Activated naive CD8-positive, alpha-beta T cell (primary cell): ENCODE data around the gene FLRT1.

Source experiments
- H3K27ac Mint-ChIP-seq: one replicate; pipeline ENCODE4 v1.8.0; 2021; ENCODE audit warnings: mixed read lengths
- H3K27me3 Mint-ChIP-seq: one replicate; pipeline ENCODE4 v1.8.0; 2021; ENCODE audit warnings: mixed read lengths
- H3K36me3 Mint-ChIP-seq: one replicate; pipeline ENCODE4 v1.8.0; 2021; ENCODE audit warnings: mixed read lengths
- H3K4me1 Mint-ChIP-seq: one replicate; pipeline ENCODE4 v1.8.0; 2021; ENCODE audit warnings: low read depth, mixed read lengths
- H3K4me3 Mint-ChIP-seq: one replicate; pipeline ENCODE4 v1.8.0; 2021; ENCODE audit warnings: mild to moderate bottlenecking, mixed read lengths
- H3K9me3 Mint-ChIP-seq: one replicate; pipeline ENCODE4 v1.8.0; 2021; ENCODE audit warnings: low read depth, mixed read lengths

FLRT1 gene

DNA sequence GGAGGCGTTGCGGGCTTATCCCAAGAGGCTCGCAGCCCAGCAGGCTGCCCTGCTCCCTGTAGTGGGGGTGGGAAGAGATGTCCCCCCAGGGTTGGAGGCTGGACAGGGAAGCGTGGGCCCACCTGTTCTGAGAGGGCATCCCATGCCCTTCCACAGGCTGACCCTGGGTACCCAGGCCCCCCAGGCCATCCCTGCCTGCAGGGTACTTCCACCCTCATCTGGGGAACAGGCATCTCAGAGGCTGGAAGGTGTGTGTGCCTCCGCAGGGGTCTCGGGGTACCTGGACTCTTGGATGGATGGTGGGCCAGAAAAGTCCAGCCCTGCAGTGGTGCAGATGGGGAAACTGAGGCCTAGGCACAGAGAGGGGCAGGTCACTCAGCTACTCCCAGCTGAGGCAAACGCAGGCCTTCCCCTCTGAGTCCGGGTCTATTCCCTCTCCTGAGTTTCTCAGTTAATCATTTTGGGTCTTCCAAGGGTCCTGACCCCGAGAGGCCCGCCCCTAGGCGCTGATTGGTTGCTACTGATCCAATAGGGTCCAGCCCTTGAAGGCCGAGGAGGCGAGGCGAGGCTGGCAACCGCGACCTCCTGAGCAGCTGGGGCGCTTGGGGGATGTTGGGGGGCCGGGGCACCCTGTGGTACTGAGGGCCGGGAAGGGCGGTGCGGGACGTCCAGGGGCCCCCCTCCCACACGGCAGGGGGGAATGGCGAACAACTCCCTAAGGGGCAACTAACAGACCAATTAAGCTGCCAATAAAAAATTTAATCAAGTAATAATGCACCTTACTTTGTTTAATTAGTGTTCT lies 23.8 kb downstream of the FLRT1 start:
- Mint-ChIP-seq H3K36me3 (no peaks in the 10 kb centered on the region), H3K4me1 (peaks cover 5% of the 10 kb centered on the region), H3K9me3 (no peaks in the 10 kb centered on the region), H3K4me3 (no peak overlapping the region), H3K27ac (no peak overlapping the region), H3K27me3 (peaks cover 1% of the 10 kb centered on the region)

DNA sequence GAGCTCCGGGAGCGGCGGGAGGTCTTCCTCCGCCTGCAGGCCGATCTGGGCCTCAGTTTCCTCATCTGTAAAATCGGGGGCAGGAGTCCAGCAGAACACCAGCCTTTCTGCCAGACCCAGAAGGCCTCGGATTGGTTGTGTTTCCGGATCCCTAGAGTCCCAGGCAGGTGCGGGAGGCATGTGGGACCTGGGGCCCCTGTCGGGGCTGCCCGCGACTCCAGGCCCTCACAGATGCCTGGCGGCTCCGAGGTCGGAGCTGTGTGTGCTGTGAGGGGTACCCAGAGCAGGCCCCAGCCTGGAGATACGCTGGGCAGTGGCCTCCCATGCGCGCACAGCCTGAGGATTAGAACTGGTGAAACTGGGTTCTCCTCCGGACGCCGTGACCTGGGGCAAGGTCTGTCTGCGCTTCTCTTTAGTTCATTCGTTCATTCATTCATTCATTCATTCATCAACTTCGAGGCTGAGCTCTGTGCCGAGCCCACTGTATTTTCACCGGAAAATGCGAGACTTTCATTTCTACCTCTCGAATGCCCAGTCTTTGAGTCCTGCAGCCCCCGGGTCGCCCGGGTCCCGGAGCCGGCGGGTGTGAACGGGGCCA lies 24.6 kb downstream of the FLRT1 start:
- H3K4me1 Mint-ChIP-seq, result peaks cover 5% of the 10 kb centered on the region
- no peaks in the 10 kb centered on the region for H3K9me3 Mint-ChIP-seq
- H3K4me3 Mint-ChIP-seq, result peak overlapping the region; percentile 73
- H3K27me3 Mint-ChIP-seq, result peaks cover 1% of the 10 kb centered on the region
- no peaks in the 10 kb centered on the region for H3K36me3 Mint-ChIP-seq
- H3K27ac Mint-ChIP-seq, result no peak overlapping the region

DNA sequence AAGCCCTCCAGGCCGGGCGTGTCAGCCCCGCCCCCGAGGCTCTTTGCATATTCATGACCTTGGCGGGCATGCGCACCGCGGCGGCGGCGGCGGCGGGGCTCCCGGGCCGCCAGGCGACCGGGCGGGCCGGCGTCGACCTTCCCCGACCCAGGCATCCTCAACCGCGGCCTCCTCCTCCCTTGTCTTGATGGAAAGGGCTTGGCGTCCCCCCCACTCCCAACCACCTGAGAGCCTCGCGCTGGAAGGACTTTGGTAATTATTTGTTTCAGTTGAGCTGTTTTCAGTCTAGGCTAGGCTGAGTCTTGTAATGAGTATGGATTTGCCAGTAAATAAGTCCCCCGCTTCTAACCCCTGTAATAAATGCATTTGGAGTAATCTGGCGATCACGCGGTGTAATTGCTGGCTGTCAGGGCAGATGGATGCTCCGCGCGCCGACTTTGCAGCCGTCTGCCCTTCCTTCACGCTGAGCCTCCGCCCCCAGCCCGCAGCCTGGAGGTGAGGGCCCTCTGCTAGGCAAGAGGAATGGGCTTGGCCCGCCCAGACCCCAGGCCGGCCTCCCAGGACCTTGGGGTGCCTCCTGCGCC lies 25.2 kb downstream of the FLRT1 start:
- no peaks in the 10 kb centered on the region for H3K9me3 Mint-ChIP-seq
- H3K36me3 Mint-ChIP-seq, result no peaks in the 10 kb centered on the region
- H3K4me1 Mint-ChIP-seq, result peaks cover 5% of the 10 kb centered on the region
- H3K27ac Mint-ChIP-seq, result no peak overlapping the region
- H3K4me3 Mint-ChIP-seq, result peak overlapping the region; percentile 83
- peaks cover 1% of the 10 kb centered on the region for H3K27me3 Mint-ChIP-seq

DNA sequence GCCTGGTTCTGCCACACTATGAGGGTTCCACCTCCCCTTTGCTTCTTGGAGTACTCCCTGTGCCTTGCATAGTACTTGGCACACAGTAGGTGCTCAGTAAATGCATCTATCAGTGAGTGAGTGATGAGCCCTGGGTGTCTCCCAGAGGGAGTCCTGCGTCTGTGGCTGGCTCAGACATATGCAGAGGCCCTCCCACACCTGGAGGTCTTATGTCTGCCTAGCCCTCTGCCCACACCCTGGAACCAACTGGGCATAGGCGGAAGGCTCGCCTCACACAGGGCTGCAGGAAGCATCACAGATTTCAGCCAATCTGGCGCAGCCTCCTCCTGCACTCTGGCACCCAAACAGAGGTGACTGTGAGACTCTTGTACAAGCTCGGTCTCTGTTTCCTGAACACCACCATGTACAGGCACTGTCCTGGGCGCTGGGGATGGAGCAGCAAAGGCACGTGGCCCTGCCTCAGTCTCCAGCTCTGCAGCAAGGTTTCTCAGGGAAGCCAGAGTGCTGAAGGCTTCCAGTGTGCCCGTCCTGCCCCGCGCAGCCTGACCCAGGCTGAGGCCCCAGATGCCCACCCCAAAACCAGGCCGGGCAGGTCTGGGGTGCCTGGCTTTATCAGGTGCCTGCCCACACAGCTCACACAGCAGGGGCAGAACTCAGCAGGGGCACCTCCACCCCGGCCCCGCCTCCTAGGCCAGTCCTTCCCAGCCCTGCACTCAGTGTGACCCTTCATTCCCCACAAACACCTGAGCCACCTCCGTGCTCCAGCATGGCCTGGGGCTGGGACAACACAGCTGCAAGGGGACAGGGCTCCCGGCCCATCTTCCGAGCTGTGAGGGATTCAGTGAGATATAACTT lies 26.7 kb downstream of the FLRT1 start:
- H3K4me1 Mint-ChIP-seq, result peaks cover 9% of the 10 kb centered on the region
- H3K4me3 Mint-ChIP-seq, result peak overlapping the region; percentile 66
- no peaks in the 10 kb centered on the region for H3K36me3 Mint-ChIP-seq
- no peak overlapping the region for H3K27ac Mint-ChIP-seq
- H3K27me3 Mint-ChIP-seq, result peaks cover 1% of the 10 kb centered on the region
- H3K9me3 Mint-ChIP-seq, result no peaks in the 10 kb centered on the region

DNA sequence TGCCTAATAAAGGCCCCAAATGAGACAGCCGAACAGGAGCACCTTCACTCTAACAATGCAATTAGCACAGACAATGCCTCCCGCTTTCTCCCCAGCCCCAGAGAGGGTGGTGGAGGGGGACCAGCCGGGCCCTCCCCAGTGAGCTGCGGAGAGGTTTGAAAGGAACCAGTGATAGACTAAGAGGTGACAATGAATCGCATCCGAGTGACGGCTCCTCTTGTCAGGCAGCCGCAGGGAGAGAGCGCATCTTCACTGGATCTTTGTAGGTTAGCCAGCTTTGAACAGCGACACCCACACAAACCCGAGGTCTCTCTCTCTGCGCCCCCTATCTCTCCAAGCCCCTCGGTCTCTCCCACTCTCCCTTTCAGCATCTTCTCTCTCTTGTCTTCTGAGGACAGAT lies 28.0 kb downstream of the FLRT1 start:
- Mint-ChIP-seq H3K4me1 (peaks cover 12% of the 10 kb centered on the region), H3K27me3 (peaks cover 1% of the 10 kb centered on the region), H3K27ac (no peak overlapping the region), H3K36me3 (no peaks in the 10 kb centered on the region), H3K4me3 (no peak overlapping the region), H3K9me3 (no peaks in the 10 kb centered on the region)

DNA sequence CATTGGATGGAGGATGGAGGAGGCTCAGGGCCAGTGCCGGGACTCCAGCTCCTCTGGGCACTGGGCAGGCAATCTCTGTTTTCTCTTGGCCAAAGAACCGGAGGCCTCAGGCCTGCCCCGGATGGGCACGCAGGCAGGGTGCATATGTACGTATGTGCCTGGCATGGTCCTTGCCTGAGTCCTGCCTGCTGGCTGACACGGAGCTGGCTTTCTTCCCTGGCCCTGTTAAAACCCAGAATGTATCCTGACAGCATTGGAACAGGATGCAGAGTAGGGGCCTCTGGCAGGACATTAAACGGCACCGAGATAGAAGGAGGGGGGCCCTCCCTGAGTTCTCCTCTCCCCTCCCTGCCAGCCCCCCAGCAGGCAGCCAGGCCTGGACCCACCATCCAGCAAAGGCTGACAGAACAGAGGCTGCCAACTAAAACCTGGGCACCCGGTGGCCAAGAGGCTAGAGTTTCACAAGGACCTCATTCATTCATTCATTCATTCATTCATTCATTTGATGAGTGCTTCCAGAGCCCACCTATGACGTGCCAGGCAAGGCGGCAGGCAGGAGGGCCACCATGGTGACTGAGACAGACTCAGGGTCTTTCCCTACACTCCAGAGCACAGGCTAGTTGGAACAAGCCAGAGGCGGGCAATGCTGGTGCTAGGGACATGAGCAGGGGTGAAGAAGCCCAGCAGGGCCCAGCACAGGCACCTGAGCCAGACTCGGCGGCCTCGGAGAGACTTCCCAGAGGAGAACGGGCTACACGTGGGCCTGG lies 28.8 kb downstream of the FLRT1 start:
- no peaks in the 10 kb centered on the region for H3K9me3 Mint-ChIP-seq
- peaks cover 1% of the 10 kb centered on the region for H3K27me3 Mint-ChIP-seq
- H3K27ac Mint-ChIP-seq, result no peak overlapping the region
- no peak overlapping the region for H3K4me3 Mint-ChIP-seq
- no peaks in the 10 kb centered on the region for H3K36me3 Mint-ChIP-seq
- H3K4me1 Mint-ChIP-seq, result peaks cover 12% of the 10 kb centered on the region

DNA sequence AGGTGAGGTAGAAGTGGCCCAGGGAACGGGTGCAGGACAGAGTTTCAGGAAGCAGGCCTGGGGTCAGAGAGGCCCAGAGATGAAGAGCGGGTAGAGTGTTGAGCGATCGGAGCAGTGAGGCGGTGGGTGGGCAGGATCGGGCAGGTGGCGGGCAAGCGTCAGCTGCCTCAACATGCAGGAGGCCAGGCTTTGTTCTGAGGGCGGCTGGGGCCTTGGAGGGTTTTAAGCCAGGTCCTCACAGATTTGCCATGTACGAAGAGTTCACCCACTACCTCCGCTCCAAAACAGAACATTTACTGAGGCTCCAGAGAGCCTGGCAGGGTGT lies 29.4 kb downstream of the FLRT1 start:
- H3K4me3 Mint-ChIP-seq, result no peak overlapping the region
- H3K27me3 Mint-ChIP-seq, result peaks cover 1% of the 10 kb centered on the region
- H3K36me3 Mint-ChIP-seq, result no peaks in the 10 kb centered on the region
- H3K27ac Mint-ChIP-seq, result no peak overlapping the region
- H3K9me3 Mint-ChIP-seq, result no peaks in the 10 kb centered on the region
- peaks cover 12% of the 10 kb centered on the region for H3K4me1 Mint-ChIP-seq

DNA sequence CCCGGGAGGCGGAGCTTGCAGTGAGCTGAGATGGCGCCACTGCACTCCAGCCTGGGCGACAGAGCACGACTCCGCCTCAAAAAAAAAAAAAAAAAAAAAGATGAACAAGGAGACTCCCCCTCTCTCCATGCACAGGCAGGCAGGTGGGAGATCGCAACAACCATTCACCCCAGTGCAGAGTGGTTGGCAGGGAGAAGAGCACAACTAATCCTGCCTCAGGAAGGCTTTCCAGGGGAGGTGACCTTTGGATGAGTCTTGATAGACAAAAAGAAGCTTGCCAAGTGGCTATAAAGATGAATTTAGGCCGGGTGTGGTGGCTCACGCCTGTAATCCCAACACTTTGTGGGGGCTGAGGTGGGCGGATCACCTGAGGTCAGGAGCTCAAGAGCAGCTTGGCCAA lies 30.0 kb downstream of the FLRT1 start:
- no peaks in the 10 kb centered on the region for H3K9me3 Mint-ChIP-seq
- no peak overlapping the region for H3K27ac Mint-ChIP-seq
- peaks cover 12% of the 10 kb centered on the region for H3K4me1 Mint-ChIP-seq
- H3K4me3 Mint-ChIP-seq, result no peak overlapping the region
- H3K27me3 Mint-ChIP-seq, result peaks cover 1% of the 10 kb centered on the region
- H3K36me3 Mint-ChIP-seq, result no peaks in the 10 kb centered on the region

DNA sequence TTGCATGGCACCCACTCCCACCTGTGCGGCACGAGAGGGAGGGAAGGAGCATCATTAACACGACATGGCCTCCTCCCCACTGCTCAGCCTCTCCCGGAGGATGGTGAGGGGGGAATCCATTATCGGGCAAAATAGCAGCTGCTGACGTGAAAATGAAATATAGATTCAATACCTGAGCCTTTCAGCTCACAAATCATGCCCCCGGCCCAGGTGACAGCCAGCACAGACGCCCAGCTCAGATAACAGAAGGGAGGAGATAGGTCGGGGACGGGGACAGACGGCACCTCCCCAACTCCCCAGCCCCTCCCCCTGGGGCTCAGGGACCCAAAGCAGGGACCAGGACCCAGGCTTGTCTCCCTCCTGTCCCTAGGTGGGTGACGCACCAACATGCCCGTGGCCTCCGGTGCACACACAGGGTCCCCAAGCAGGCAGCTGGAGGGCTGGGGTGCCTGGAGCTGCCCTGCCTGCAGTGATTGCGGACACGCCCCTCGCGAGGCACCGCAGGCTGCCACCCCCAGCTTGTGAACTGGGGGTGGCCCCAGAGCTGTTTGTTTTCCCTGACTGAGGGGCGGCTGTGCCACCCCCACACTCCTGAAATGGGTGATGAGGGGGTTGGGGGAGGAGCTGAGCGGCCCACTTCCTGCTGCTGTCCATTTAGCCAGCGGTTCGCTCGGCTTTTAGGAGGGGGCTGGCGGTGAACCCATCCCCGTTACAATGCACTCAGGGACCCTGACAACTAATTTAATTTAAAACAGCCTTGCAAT lies 31.7 kb downstream of the FLRT1 start:
- H3K9me3 Mint-ChIP-seq, result no peaks in the 10 kb centered on the region
- no peaks in the 10 kb centered on the region for H3K36me3 Mint-ChIP-seq
- H3K4me1 Mint-ChIP-seq, result peaks cover 7% of the 10 kb centered on the region
- H3K27ac Mint-ChIP-seq, result no peak overlapping the region
- H3K4me3 Mint-ChIP-seq, result no peak overlapping the region
- no peaks in the 10 kb centered on the region for H3K27me3 Mint-ChIP-seq

DNA sequence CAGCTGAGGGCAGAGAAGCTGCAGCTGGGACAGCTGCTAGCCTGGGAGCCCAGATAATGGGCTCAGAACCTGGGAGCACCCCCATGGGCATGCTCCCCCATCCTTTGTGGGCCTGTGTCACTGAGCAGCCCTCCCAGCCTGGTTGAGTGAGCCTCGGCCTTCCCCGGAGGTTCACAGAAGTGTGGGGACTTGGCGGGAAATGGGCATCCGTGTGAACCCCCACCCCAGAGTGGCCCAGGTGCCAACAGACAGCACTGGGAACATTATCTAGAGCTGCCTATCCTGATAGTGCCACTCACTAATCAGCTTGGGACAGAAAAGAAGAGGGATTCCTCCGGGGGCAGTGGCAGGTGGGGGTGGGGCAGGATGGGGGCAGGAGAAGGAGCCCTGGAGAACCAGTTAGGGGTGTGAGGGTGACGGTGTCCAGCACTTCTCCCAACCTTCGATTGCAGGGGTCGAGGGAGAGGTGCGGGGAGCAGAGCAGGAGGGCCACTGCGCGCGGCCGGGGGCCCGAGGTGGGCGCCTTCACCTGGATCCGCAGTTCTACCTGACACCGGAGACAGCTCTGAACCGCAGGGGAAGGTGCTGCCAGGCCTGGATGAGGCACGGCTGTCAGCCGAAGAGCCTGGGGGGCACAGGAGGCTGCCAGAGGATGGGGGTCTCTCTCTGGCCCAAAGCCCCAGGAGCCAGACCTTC lies 33.1 kb downstream of the FLRT1 start:
- Mint-ChIP-seq H3K4me3 (no peak overlapping the region), H3K36me3 (no peaks in the 10 kb centered on the region), H3K4me1 (peaks cover 7% of the 10 kb centered on the region), H3K27me3 (no peaks in the 10 kb centered on the region), H3K27ac (no peak overlapping the region), H3K9me3 (no peaks in the 10 kb centered on the region)

DNA sequence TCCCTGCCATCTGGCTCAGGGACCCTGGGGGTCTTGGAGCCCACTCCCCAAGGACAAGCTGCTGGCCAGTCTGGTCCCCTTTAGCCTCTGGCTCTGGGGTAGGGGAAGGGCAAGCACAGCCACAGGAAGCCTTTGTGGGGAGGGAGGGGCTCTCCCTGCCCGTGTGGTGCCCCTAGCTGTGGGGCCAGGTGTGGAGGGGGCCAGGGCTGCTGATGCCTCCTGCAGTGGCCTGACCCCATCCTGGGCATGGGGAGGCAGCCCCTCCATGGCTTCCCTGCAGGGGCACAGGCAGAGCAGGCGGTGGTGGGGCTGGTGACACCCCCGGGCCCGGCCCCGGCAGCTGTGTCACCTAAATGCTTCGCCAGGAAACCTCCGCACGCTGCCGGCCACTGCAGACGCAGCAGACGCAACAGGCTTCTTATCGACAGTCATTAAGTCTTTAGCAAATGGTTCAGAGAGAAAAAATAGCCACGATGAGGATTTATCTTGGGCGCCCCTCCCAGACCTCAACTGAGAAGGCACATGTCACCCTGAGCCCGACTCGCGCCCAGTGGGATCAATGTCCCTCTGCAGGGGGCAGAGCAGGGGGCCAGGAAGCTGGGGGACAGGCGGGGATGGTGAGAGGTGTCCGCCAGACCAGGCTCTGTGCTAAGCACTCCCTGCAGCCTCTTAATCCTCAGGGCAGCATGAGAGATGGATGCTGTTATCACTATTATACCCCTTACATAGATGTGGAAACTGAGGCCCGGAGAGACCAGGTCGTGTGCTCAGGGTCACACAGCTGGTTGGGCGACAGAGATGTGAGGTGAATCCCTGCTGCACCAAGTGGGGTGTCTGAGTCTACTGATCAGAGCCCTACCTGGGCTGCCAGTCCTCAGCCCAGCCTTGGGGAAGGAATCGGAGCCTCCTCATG lies 33.9 kb downstream of the FLRT1 start:
- Mint-ChIP-seq H3K27ac (no peak overlapping the region), H3K9me3 (no peaks in the 10 kb centered on the region), H3K4me1 (peaks cover 8% of the 10 kb centered on the region), H3K4me3 (no peak overlapping the region), H3K27me3 (no peaks in the 10 kb centered on the region), H3K36me3 (no peaks in the 10 kb centered on the region)

DNA sequence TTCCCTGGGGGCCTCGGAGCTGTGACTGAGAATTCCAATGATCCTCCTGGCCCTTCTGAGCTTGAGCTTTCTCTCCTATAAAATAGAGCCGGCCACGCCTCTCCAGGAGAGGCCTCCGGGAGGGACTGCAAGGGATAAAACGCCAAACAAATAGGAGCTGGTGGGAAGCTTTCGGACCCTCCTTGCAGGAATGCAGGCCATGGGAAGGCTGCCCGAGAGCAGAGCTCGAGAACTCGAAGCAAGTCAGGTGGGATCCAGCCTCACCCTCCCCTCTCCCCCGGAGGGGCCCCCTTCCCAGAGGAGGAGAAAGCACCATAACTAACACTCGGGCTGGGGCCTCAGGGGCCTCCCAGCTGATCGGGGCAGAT lies 34.6 kb downstream of the FLRT1 start:
- no peaks in the 10 kb centered on the region for H3K36me3 Mint-ChIP-seq
- peaks cover 8% of the 10 kb centered on the region for H3K4me1 Mint-ChIP-seq
- H3K27ac Mint-ChIP-seq, result no peak overlapping the region
- no peaks in the 10 kb centered on the region for H3K9me3 Mint-ChIP-seq
- no peak overlapping the region for H3K4me3 Mint-ChIP-seq
- no peaks in the 10 kb centered on the region for H3K27me3 Mint-ChIP-seq

DNA sequence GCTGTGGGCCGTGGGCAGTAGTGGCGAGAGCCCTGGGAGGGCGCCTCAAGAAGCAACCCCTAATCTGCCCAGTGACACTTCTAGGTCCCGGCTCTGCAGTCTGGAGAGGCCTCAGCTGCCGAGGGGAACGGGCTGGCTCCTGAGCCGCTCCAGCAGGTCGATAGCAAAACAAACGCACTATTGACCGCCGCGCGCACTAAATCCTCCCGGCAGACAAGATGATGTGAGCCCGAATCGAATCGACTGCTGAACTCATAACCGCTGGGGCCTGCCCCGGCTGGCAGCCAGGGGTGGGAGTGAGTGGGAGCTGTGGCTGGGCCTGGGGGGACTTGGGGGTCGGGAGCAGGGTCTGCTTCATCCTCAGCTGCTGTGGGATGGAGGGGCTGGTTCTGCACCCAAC lies 36.1 kb downstream of the FLRT1 start:
- Mint-ChIP-seq H3K4me3 (no peak overlapping the region), H3K4me1 (peaks cover 5% of the 10 kb centered on the region), H3K27ac (no peak overlapping the region), H3K36me3 (no peaks in the 10 kb centered on the region), H3K27me3 (no peaks in the 10 kb centered on the region), H3K9me3 (no peaks in the 10 kb centered on the region)
